ENCODE data around the gene ERC2. TPM values are rescaled to one million over a fixed set of nuclear protein-coding genes. Genes with fewer than 3 reads are reported as not detected.
A peak's percentile ranks its signal among the peaks of the same experiment; 100 is the strongest.

ERC2 gene
- total RNA-seq, 6 donors from 2014 or later, result 0.67 to 14.7 (median 1.3) TPM

GRCh38 chr3:56119575-56120349 is 348.5 kb downstream of the ERC2 start:
- 83 to 85% methylated on average over 5 of the region's 5 CpGs for WGBS, 2 donors
- Histone ChIP-seq H3K4me3 (no peak overlapping the region), H3K27ac (no peak overlapping the region), H3K9me3 (peaks cover 3 to 6% (median 4%) of the 10 kb centered on the region in 4 donors), H3K36me3 (no peaks in the 10 kb centered on the region), H3K4me1 (no peaks in the 10 kb centered on the region), H3K27me3 (no peaks in the 10 kb centered on the region)
- ATAC-seq (ENCODE audit: low FRiP score in 2 of 2) (peak in 1 of 2 donors; percentile 89), DNase-seq (no peak)
- TF ChIP-seq EP300 (IDR thresholded peaks at IDR 0.05) (no peak), POLR2A (IDR thresholded peaks at IDR 0.05) (no peak), POLR2AphosphoS5 (IDR thresholded peaks at IDR 0.05) (no peak), CTCF (IDR thresholded peaks at IDR 0.05) (no peak)

DNA sequence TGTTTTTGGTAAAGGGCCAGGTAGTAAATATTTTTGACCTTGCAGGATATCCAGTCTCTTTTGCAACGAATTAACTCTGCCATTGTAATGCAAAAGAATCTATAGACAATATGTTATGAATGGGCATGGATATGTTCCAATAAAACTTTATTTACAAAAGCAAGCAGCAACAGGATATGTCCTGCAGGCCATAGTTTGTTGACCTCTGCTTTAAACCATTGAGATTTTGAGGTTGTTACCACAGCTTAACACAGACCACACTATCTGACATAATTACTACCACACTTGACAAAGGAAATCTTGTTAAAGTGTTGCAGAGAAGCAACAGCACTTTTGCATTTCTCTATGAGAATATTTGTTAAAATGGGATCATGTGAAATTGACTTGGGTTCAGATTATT is 349.3 kb downstream of the ERC2 start:
- 38 to 57% methylated on average over 1 of the region's 1 CpG for WGBS, 2 donors
- TF ChIP-seq POLR2A (IDR thresholded peaks at IDR 0.05) (no peak), POLR2AphosphoS5 (IDR thresholded peaks at IDR 0.05) (no peak), EP300 (IDR thresholded peaks at IDR 0.05) (no peak), CTCF (IDR thresholded peaks at IDR 0.05) (no peak)
- no peak overlapping the region for H3K4me3 ChIP-seq
- no peak overlapping the region for H3K27ac ChIP-seq
- peaks cover 3 to 8% (median 5%) of the 10 kb centered on the region in 4 donors for H3K9me3 ChIP-seq
- no peak for ATAC-seq (ENCODE audit: low FRiP score in 2 of 2)
- no peaks in the 10 kb centered on the region for H3K27me3 ChIP-seq
- H3K36me3 ChIP-seq, result no peaks in the 10 kb centered on the region
- H3K4me1 ChIP-seq, result no peaks in the 10 kb centered on the region
- no peak for DNase-seq

GRCh38 chr3:56115698-56116097 is 352.6 kb downstream of the ERC2 start:
- TF ChIP-seq POLR2A (IDR thresholded peaks at IDR 0.05) (no peak), CTCF (IDR thresholded peaks at IDR 0.05) (no peak), EP300 (IDR thresholded peaks at IDR 0.05) (no peak), POLR2AphosphoS5 (IDR thresholded peaks at IDR 0.05) (no peak)

DNA sequence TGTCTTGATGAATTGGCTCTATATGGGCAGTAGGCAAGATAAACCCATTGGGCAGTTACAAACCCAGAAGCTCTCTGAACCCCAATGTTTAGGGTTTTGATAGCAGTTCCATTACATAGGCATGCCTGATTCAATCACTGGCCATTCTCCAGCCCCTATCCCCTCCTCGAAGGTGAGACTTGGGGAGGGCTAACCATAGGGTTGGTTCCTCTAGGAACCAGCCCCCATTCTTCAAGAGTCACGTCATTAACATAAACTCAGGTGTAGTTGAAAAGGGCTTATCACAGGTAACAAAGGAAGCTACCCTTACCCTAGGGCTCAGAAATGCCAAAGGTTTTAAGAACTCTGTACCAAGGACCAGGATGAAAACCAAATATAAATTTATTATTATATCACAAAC is 353.1 kb downstream of the ERC2 start:
- H3K4me1 ChIP-seq, result no peaks in the 10 kb centered on the region
- H3K9me3 ChIP-seq, result peaks cover 3 to 8% (median 5%) of the 10 kb centered on the region in 4 donors
- DNase-seq (no peak), ATAC-seq (ENCODE audit: low FRiP score in 2 of 2) (no peak)
- H3K4me3 ChIP-seq, result no peak overlapping the region
- no peak overlapping the region for H3K27ac ChIP-seq
- 76 to 84% methylated on average over 2 of the region's 2 CpGs for WGBS, 2 donors
- H3K27me3 ChIP-seq, result no peaks in the 10 kb centered on the region
- no peaks in the 10 kb centered on the region for H3K36me3 ChIP-seq
- TF ChIP-seq CTCF (IDR thresholded peaks at IDR 0.05), result no peak
- TF ChIP-seq POLR2A (IDR thresholded peaks at IDR 0.05), result no peak
- no peak for TF ChIP-seq POLR2AphosphoS5 (IDR thresholded peaks at IDR 0.05)
- TF ChIP-seq EP300 (IDR thresholded peaks at IDR 0.05), result no peak

More at GRCh38 chr3:56115698-56116097, 352.6 kb downstream of the ERC2 start:
- H3K4me1 ChIP-seq, result no peaks in the 10 kb centered on the region
- DNase-seq, result no peak
- no peak overlapping the region for H3K27ac ChIP-seq
- H3K36me3 ChIP-seq, result no peaks in the 10 kb centered on the region
- H3K4me3 ChIP-seq, result no peak overlapping the region
- H3K27me3 ChIP-seq, result no peaks in the 10 kb centered on the region
- 45 to 53% methylated on average over 2 of the region's 2 CpGs for WGBS, 2 donors
- peaks cover 3 to 8% (median 5%) of the 10 kb centered on the region in 4 donors for H3K9me3 ChIP-seq
- no peak for ATAC-seq (ENCODE audit: low FRiP score in 2 of 2)

DNA sequence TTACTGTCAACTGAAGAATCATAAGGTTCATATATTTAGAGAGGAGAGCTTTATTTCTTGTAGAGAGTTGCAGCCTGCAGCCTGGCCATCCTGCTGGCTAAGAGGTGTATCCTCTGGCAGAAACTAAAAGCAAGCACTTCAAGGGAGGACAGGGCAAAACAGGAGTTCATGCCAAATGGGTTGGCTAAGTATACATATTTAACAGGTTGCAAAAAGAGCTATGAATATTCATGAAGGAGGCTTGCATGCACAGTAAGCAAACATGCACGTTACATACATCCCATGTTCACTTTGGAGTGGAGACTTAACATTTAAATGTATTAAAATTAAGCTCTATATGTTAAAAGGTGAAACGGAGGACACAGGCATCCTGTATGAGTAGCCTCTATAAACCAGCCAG is 354.4 kb downstream of the ERC2 start:
- no peaks in the 10 kb centered on the region for H3K4me1 ChIP-seq
- TF ChIP-seq POLR2AphosphoS5 (IDR thresholded peaks at IDR 0.05), result no peak
- no peak for TF ChIP-seq POLR2A (IDR thresholded peaks at IDR 0.05)
- TF ChIP-seq CTCF (IDR thresholded peaks at IDR 0.05), result no peak
- TF ChIP-seq EP300 (IDR thresholded peaks at IDR 0.05), result no peak
- H3K36me3 ChIP-seq, result no peaks in the 10 kb centered on the region
- no peaks in the 10 kb centered on the region for H3K27me3 ChIP-seq
- 84 to 88% methylated on average over 2 of the region's 2 CpGs for WGBS, 2 donors
- ATAC-seq (ENCODE audit: low FRiP score in 2 of 2), result no peak
- no peak overlapping the region for H3K27ac ChIP-seq
- no peak for DNase-seq
- peaks cover 3 to 8% (median 5%) of the 10 kb centered on the region in 4 donors for H3K9me3 ChIP-seq
- no peak overlapping the region for H3K4me3 ChIP-seq

Data from upper lobe of left lung (tissue), 6 donors.